ENCODE measurements around the gene RBBP5. TPM values are rescaled to one million over a fixed set of nuclear protein-coding genes. Genes with fewer than 3 reads are reported as not detected.

The RBBP5 gene
- total and polyA plus RNA-seq, 9 donors = 8.6 to 12.6 (median 10.6) TPM

GRCh38 chr1:205137901-205138300 lies 16.1 kb upstream of the RBBP5 start:
- Histone ChIP-seq H3K36me3 (ENCODE audit: control insufficient read depth, insufficient read depth, low read length) (no peaks in the 10 kb centered on the region), H3K27me3 (ENCODE audit: control insufficient read depth, insufficient read depth, low read length) (no peaks in the 10 kb centered on the region), H3K27ac (ENCODE audit: low read length) (no peak overlapping the region), H3K4me1 (ENCODE audit: control insufficient read depth, insufficient read depth, low read length) (peaks cover 3% of the 10 kb centered on the region), H3K4me3 (ENCODE audit: low read length) (no peak overlapping the region), H3K9me3 (replicated peaks; ENCODE audit: control insufficient read depth, low read depth, low read length) (no peaks in the 10 kb centered on the region)
- DNase-seq = no peak
- 100% methylated on average over 1 of the region's 3 CpGs for WGBS (ENCODE audit: insufficient coverage)

- no CpG with 5 or more reads among the region's 1 CpG for WGBS (ENCODE audit: insufficient coverage)
- H3K4me1 ChIP-seq (ENCODE audit: control insufficient read depth, insufficient read depth, low read length) = no peaks in the 10 kb centered on the region
- no peaks in the 10 kb centered on the region for H3K27me3 ChIP-seq (ENCODE audit: control insufficient read depth, insufficient read depth, low read length)
- H3K27ac ChIP-seq (ENCODE audit: low read length) = no peak overlapping the region
- no peak for DNase-seq
- H3K4me3 ChIP-seq (ENCODE audit: low read length) = no peak overlapping the region
- H3K9me3 ChIP-seq (replicated peaks; ENCODE audit: control insufficient read depth, low read depth, low read length) = no peaks in the 10 kb centered on the region
- no peaks in the 10 kb centered on the region for H3K36me3 ChIP-seq (ENCODE audit: control insufficient read depth, insufficient read depth, low read length)
These were observed 11.5 kb upstream of the RBBP5 start for GRCh38 chr1:205133287-205133686.

- DNase-seq = no peak
- 80% methylated on average over 1 of the region's 4 CpGs for WGBS (ENCODE audit: insufficient coverage)
- no peaks in the 10 kb centered on the region for H3K27me3 ChIP-seq (ENCODE audit: control insufficient read depth, insufficient read depth, low read length)
- no peaks in the 10 kb centered on the region for H3K9me3 ChIP-seq (replicated peaks; ENCODE audit: control insufficient read depth, low read depth, low read length)
- H3K36me3 ChIP-seq (ENCODE audit: control insufficient read depth, insufficient read depth, low read length) = no peaks in the 10 kb centered on the region
- H3K4me1 ChIP-seq (ENCODE audit: control insufficient read depth, insufficient read depth, low read length) = no peaks in the 10 kb centered on the region
- no peak overlapping the region for H3K4me3 ChIP-seq (ENCODE audit: low read length)
- no peak overlapping the region for H3K27ac ChIP-seq (ENCODE audit: low read length)
These were observed 7.8 kb upstream of the RBBP5 start for GRCh38 chr1:205129447-205130029.

- Histone ChIP-seq H3K36me3 (ENCODE audit: control insufficient read depth, insufficient read depth, low read length) (no peaks in the 10 kb centered on the region), H3K27me3 (ENCODE audit: control insufficient read depth, insufficient read depth, low read length) (no peaks in the 10 kb centered on the region), H3K9me3 (replicated peaks; ENCODE audit: control insufficient read depth, low read depth, low read length) (no peaks in the 10 kb centered on the region), H3K4me3 (ENCODE audit: low read length) (no peak overlapping the region), H3K27ac (ENCODE audit: low read length) (no peak overlapping the region), H3K4me1 (ENCODE audit: control insufficient read depth, insufficient read depth, low read length) (peaks cover under 1% of the 10 kb centered on the region)
- no CpG with 5 or more reads among the region's 2 CpGs for WGBS (ENCODE audit: insufficient coverage)
- DNase-seq = no peak
These were observed 6.3 kb upstream of the RBBP5 start for GRCh38 chr1:205128050-205128449.

- no peak for DNase-seq
- Histone ChIP-seq H3K36me3 (ENCODE audit: control insufficient read depth, insufficient read depth, low read length) (no peaks in the 10 kb centered on the region), H3K27me3 (ENCODE audit: control insufficient read depth, insufficient read depth, low read length) (no peaks in the 10 kb centered on the region), H3K9me3 (replicated peaks; ENCODE audit: control insufficient read depth, low read depth, low read length) (no peaks in the 10 kb centered on the region), H3K4me3 (ENCODE audit: low read length) (no peak overlapping the region), H3K4me1 (ENCODE audit: control insufficient read depth, insufficient read depth, low read length) (peaks cover 5% of the 10 kb centered on the region), H3K27ac (ENCODE audit: low read length) (no peak overlapping the region)
- 60% methylated on average over 1 of the region's 3 CpGs for WGBS (ENCODE audit: insufficient coverage)
These were observed 5.9 kb upstream of the RBBP5 start for GRCh38 chr1:205127646-205128045.

- Histone ChIP-seq H3K4me3 (ENCODE audit: low read length) (no peak overlapping the region), H3K27ac (ENCODE audit: low read length) (no peak overlapping the region), H3K9me3 (replicated peaks; ENCODE audit: control insufficient read depth, low read depth, low read length) (no peaks in the 10 kb centered on the region), H3K36me3 (ENCODE audit: control insufficient read depth, insufficient read depth, low read length) (no peaks in the 10 kb centered on the region), H3K27me3 (ENCODE audit: control insufficient read depth, insufficient read depth, low read length) (no peaks in the 10 kb centered on the region), H3K4me1 (ENCODE audit: control insufficient read depth, insufficient read depth, low read length) (peaks cover 15% of the 10 kb centered on the region)
- DNase-seq = no peak
- no CpG with 5 or more reads among the region's 7 CpGs for WGBS (ENCODE audit: insufficient coverage)
These were observed 2.9 kb upstream of the RBBP5 start for GRCh38 chr1:205124726-205125125.

- peak overlapping the region; percentile 75 for H3K4me3 ChIP-seq (ENCODE audit: low read length)
- DNase-seq = no peak
- 47% methylated on average over 3 of the region's 9 CpGs for WGBS (ENCODE audit: insufficient coverage)
These were observed 708 bp upstream of the RBBP5 start for GRCh38 chr1:205122489-205122882.

GRCh38 chr1:205118752-205119151 lies 3.0 kb downstream of the RBBP5 start:
- H3K27ac ChIP-seq (ENCODE audit: low read length) = no peak overlapping the region
- peaks cover 15% of the 10 kb centered on the region for H3K4me1 ChIP-seq (ENCODE audit: control insufficient read depth, insufficient read depth, low read length)
- peaks cover 7% of the 10 kb centered on the region for H3K36me3 ChIP-seq (ENCODE audit: control insufficient read depth, insufficient read depth, low read length)
- H3K27me3 ChIP-seq (ENCODE audit: control insufficient read depth, insufficient read depth, low read length) = no peaks in the 10 kb centered on the region
- no peak overlapping the region for H3K4me3 ChIP-seq (ENCODE audit: low read length)
- DNase-seq = no peak
- 80% methylated on average over 1 of the region's 2 CpGs for WGBS (ENCODE audit: insufficient coverage)
- H3K9me3 ChIP-seq (replicated peaks; ENCODE audit: control insufficient read depth, low read depth, low read length) = no peaks in the 10 kb centered on the region

More at GRCh38 chr1:205122489-205122882, 708 bp upstream of the RBBP5 start:
- H3K9me3 ChIP-seq (replicated peaks; ENCODE audit: control insufficient read depth, low read depth, low read length) = no peaks in the 10 kb centered on the region
- H3K27ac ChIP-seq (ENCODE audit: low read length) = peak overlapping the region; percentile 89
- H3K4me1 ChIP-seq (ENCODE audit: control insufficient read depth, insufficient read depth, low read length) = peaks cover 15% of the 10 kb centered on the region
- H3K36me3 ChIP-seq (ENCODE audit: control insufficient read depth, insufficient read depth, low read length) = no peaks in the 10 kb centered on the region
- H3K27me3 ChIP-seq (ENCODE audit: control insufficient read depth, insufficient read depth, low read length) = no peaks in the 10 kb centered on the region

- Histone ChIP-seq H3K4me1 (ENCODE audit: control insufficient read depth, insufficient read depth, low read length) (no peaks in the 10 kb centered on the region), H3K27me3 (ENCODE audit: control insufficient read depth, insufficient read depth, low read length) (no peaks in the 10 kb centered on the region), H3K27ac (ENCODE audit: low read length) (no peak overlapping the region), H3K4me3 (ENCODE audit: low read length) (no peak overlapping the region), H3K36me3 (ENCODE audit: control insufficient read depth, insufficient read depth, low read length) (peaks cover 15% of the 10 kb centered on the region), H3K9me3 (replicated peaks; ENCODE audit: control insufficient read depth, low read depth, low read length) (no peaks in the 10 kb centered on the region)
- DNase-seq = no peak
These were observed 10.4 kb downstream of the RBBP5 start for GRCh38 chr1:205111354-205111753.

- H3K36me3 ChIP-seq (ENCODE audit: control insufficient read depth, insufficient read depth, low read length) = peaks cover 26% of the 10 kb centered on the region
- H3K4me3 ChIP-seq (ENCODE audit: low read length) = no peak overlapping the region
- DNase-seq = no peak
- 100% methylated on average over 2 of the region's 5 CpGs for WGBS (ENCODE audit: insufficient coverage)
- H3K9me3 ChIP-seq (replicated peaks; ENCODE audit: control insufficient read depth, low read depth, low read length) = no peaks in the 10 kb centered on the region
- H3K4me1 ChIP-seq (ENCODE audit: control insufficient read depth, insufficient read depth, low read length) = no peaks in the 10 kb centered on the region
- no peaks in the 10 kb centered on the region for H3K27me3 ChIP-seq (ENCODE audit: control insufficient read depth, insufficient read depth, low read length)
- no peak overlapping the region for H3K27ac ChIP-seq (ENCODE audit: low read length)
These were observed 12.1 kb downstream of the RBBP5 start for GRCh38 chr1:205109711-205110110.

- Histone ChIP-seq H3K27me3 (ENCODE audit: control insufficient read depth, insufficient read depth, low read length) (no peaks in the 10 kb centered on the region), H3K27ac (ENCODE audit: low read length) (no peak overlapping the region), H3K4me1 (ENCODE audit: control insufficient read depth, insufficient read depth, low read length) (no peaks in the 10 kb centered on the region), H3K4me3 (ENCODE audit: low read length) (no peak overlapping the region), H3K36me3 (ENCODE audit: control insufficient read depth, insufficient read depth, low read length) (peaks cover 28% of the 10 kb centered on the region), H3K9me3 (replicated peaks; ENCODE audit: control insufficient read depth, low read depth, low read length) (no peaks in the 10 kb centered on the region)
- no CpG with 5 or more reads among the region's 1 CpG for WGBS (ENCODE audit: insufficient coverage)
- no peak for DNase-seq
These were observed 12.5 kb downstream of the RBBP5 start for GRCh38 chr1:205109269-205109668.

Data from muscle of leg (tissue), 11 donors.